SK-N-SH (cell line): ENCODE measurements around the gene CERS6. TPM values are rescaled to one million over a fixed set of nuclear protein-coding genes. Genes with fewer than 3 reads are reported as not detected.

Experiments used
- CTCF ChIA-PET: fragments of 300-600, 350-600 bp; formaldehyde crosslinking; extraction: SDS; loops from one replicate; lab custom pipeline; 2021; lab: Yijun Ruan, JAX
- POLR2A ChIA-PET: fragments of 350-600 bp; sonication (Branson Sonifier 250); formaldehyde crosslinking; extraction: SDS; loops from one replicate; lab custom pipeline; 2020; ENCODE audit warnings: antibody characterized with exemption, inconsistent platforms; lab: Yijun Ruan, JAX
- DNase-seq: peaks from one replicate; pipeline ENCODE4 v3.0.0; 2012
- H2AFZ ChIP-seq: fragments of 200-600 bp; sonication (generic); 2 replicates; pipeline ENCODE4 v1.8.1; 2016; ENCODE audit warnings: antibody characterized with exemption, mild to moderate bottlenecking, low read depth
- H3F3A ChIP-seq: fragments of 200-600 bp; sonication (generic); replicated peaks from 2 replicates; pipeline ENCODE3; 2016; ENCODE audit warnings: antibody characterized with exemption, mild to moderate bottlenecking; ENCODE audit not compliant: insufficient read depth
- H3K27ac ChIP-seq, 2 experiments: fragments of 200-500 bp in 1 of 2; fragments of 200-600 bp in 1 of 2; sonication (Bioruptor generic) in 1 of 2; sonication (generic), shearing (Covaris generic) in 1 of 2; 2 replicates each; pipeline versions ENCODE4 v1.5.1 to v1.6.1; 2014 to 2016; ENCODE audit warnings: low read depth in 2 of 2, inconsistent platforms in 1 of 2, low read length in 1 of 2, mild to moderate bottlenecking in 1 of 2, mixed read lengths in 1 of 2
- H3K27me3 ChIP-seq: fragments of 200-600 bp; sonication (generic), shearing (Covaris generic); 2 replicates; pipeline ENCODE4 v1.6.1; 2016; ENCODE audit warnings: mixed run types; ENCODE audit not compliant: insufficient read depth
- H3K36me3 ChIP-seq, 2 experiments: fragments of 200-500 bp in 1 of 2; fragments of 200-600 bp in 1 of 2; sonication (Bioruptor generic) in 1 of 2; sonication (generic) in 1 of 2; replicated peaks in 1 of 2; 2 replicates each; pipeline versions ENCODE3 to v1.5.1; 2014 to 2016; ENCODE audit warnings: low read length in 1 of 2, mild to moderate bottlenecking in 1 of 2; ENCODE audit not compliant: insufficient read depth in 2 of 2, control insufficient read depth in 1 of 2
- H3K4me1 ChIP-seq, 2 experiments: fragments of 200-500 bp in 1 of 2; fragments of 200-600 bp in 1 of 2; sonication (Bioruptor generic) in 1 of 2; sonication (generic), shearing (Covaris generic) in 1 of 2; 2 replicates each; pipeline versions ENCODE4 v1.5.1 to v1.6.1; 2014 to 2016; ENCODE audit warnings: low read depth in 1 of 2, low read length in 1 of 2, mixed run types in 1 of 2; ENCODE audit not compliant: insufficient read depth in 2 of 2, control insufficient read depth in 1 of 2
- H3K4me2 ChIP-seq: fragments of 200-600 bp; sonication (generic), shearing (Covaris generic); 2 replicates; pipeline ENCODE4 v1.6.1; 2017; ENCODE audit warnings: mixed run types
- H3K4me3 ChIP-seq, 2 experiments: fragments of 200-500 bp in 1 of 2; fragments of 200-600 bp in 1 of 2; sonication (Bioruptor generic) in 1 of 2; sonication (generic), shearing (Covaris generic) in 1 of 2; 2 replicates each; pipeline versions ENCODE4 v1.5.1 to v1.8.1; 2014 to 2016; ENCODE audit warnings: low read depth in 2 of 2, inconsistent platforms in 1 of 2, low read length in 1 of 2, mild to moderate bottlenecking in 1 of 2, mixed read lengths in 1 of 2, moderate library complexity in 1 of 2
- H3K79me2 ChIP-seq: fragments of 200-600 bp; sonication (generic); 2 replicates; pipeline ENCODE4 v1.8.1; 2017; ENCODE audit warnings: mild to moderate bottlenecking; ENCODE audit not compliant: insufficient read depth
- H3K9ac ChIP-seq: fragments of 200-600 bp; sonication (generic); 2 replicates; pipeline ENCODE4 v1.6.1; 2017; ENCODE audit warnings: mixed run types
- H3K9me2 ChIP-seq: fragments of 200-600 bp; sonication (generic); 2 replicates; pipeline ENCODE4 v1.6.1; 2017; ENCODE audit warnings: mixed run types
- H3K9me3 ChIP-seq: fragments of 200-600 bp; sonication (generic); 2 replicates; pipeline ENCODE4 v1.6.1; 2017; ENCODE audit warnings: mixed run types, mild to moderate bottlenecking, moderate library complexity
- H4K20me1 ChIP-seq: fragments of 200-600 bp; sonication (generic); 2 replicates; pipeline ENCODE4 v1.6.1; 2017; ENCODE audit warnings: mild to moderate bottlenecking, mixed run types; ENCODE audit not compliant: insufficient read depth
- FOSL2 ChIP-seq: IDR thresholded peaks from 2 replicates; pipeline ENCODE4 v1.4.0; 2012; ENCODE audit warnings: low read depth, mild to moderate bottlenecking, moderate library complexity, borderline replicate concordance
- FOXM1 ChIP-seq: IDR thresholded peaks from 2 replicates; pipeline ENCODE4 v1.4.0; 2012; ENCODE audit warnings: low read depth, mild to moderate bottlenecking
- GATA2 ChIP-seq: sonication (generic); formaldehyde crosslinking; IDR thresholded peaks from 2 replicates; pipeline ENCODE4 v1.5.0; 2020; ENCODE audit warnings: mild to moderate bottlenecking, missing genetic modification reagents
- JUND ChIP-seq: IDR thresholded peaks from 2 replicates; pipeline ENCODE4 v1.4.0; 2012
- NFIC ChIP-seq: IDR thresholded peaks from 2 replicates; pipeline ENCODE4 v1.4.0; 2012; ENCODE audit warnings: borderline replicate concordance
- RFX5 ChIP-seq: IDR thresholded peaks from 2 replicates; pipeline ENCODE4 v1.6.1; 2012; ENCODE audit warnings: mild to moderate bottlenecking, improper control_type of control experiment, low read length
- RXRA ChIP-seq: IDR thresholded peaks from 2 replicates; pipeline ENCODE4 v1.4.0; 2012; ENCODE audit warnings: low read depth, mild to moderate bottlenecking, borderline replicate concordance
- SIN3A ChIP-seq: IDR thresholded peaks from 2 replicates; pipeline ENCODE4 v1.6.1; 2012; ENCODE audit warnings: low read depth, mild to moderate bottlenecking, low read length, moderate library complexity, borderline replicate concordance
- TEAD4 ChIP-seq: IDR thresholded peaks from 2 replicates; pipeline ENCODE4 v1.4.0; 2012; ENCODE audit warnings: mild to moderate bottlenecking, borderline replicate concordance; ENCODE audit not compliant: insufficient read depth
- YY1 ChIP-seq: IDR thresholded peaks from 2 replicates; pipeline ENCODE4 v1.4.0; 2012; ENCODE audit warnings: low read depth, mild to moderate bottlenecking
- WGBS: methylation state at CpG from one replicate; pipeline ENCODE4 v1.1.6; 2017; ENCODE audit warnings: low lambda C conversion rate; 5-methylcytosine and 5-hydroxymethylcytosine counted together
- polyA plus RNA-seq, 3 experiments: library from polyadenylated mRNA; depleted of rRNA; stranded (reverse); fragments of >200 nt; gene quantifications; 2 replicates each; pipeline ENCODE4 v1.2.3, GENCODE V29; 2012
- TF ChIP-seq, protein P1 (sequence below): fragments of 150-350 bp; IDR thresholded peaks from 2 replicates; pipeline ENCODE4 v1.6.1; 2017; ENCODE audit warnings: antibody characterized with exemption, low read length, low read depth, borderline replicate concordance
- TF ChIP-seq, protein P2 (sequence below): IDR thresholded peaks from 2 replicates; pipeline ENCODE4 v1.6.1; 2012; ENCODE audit warnings: mild to moderate bottlenecking, low read depth, low read length, moderate library complexity
- TF ChIP-seq, protein P3 (sequence below): fragments of 150-350 bp; IDR thresholded peaks from 2 replicates; pipeline ENCODE4 v1.6.1; 2016; ENCODE audit warnings: mild to moderate bottlenecking, low read depth, low read length
- TF ChIP-seq, protein P4 (sequence below): IDR thresholded peaks from 2 replicates; pipeline ENCODE4 v1.4.0; 2012; ENCODE audit warnings: low read depth, borderline replicate concordance
- TF ChIP-seq, protein P5 (sequence below): IDR thresholded peaks from 2 replicates; pipeline ENCODE4 v1.4.0; 2012; ENCODE audit warnings: low read depth, borderline replicate concordance

Gene CERS6
- polyA plus RNA-seq, 1 of the 3 experiments (the other 2 are of a cell fraction), result 1.8 TPM

DNA sequence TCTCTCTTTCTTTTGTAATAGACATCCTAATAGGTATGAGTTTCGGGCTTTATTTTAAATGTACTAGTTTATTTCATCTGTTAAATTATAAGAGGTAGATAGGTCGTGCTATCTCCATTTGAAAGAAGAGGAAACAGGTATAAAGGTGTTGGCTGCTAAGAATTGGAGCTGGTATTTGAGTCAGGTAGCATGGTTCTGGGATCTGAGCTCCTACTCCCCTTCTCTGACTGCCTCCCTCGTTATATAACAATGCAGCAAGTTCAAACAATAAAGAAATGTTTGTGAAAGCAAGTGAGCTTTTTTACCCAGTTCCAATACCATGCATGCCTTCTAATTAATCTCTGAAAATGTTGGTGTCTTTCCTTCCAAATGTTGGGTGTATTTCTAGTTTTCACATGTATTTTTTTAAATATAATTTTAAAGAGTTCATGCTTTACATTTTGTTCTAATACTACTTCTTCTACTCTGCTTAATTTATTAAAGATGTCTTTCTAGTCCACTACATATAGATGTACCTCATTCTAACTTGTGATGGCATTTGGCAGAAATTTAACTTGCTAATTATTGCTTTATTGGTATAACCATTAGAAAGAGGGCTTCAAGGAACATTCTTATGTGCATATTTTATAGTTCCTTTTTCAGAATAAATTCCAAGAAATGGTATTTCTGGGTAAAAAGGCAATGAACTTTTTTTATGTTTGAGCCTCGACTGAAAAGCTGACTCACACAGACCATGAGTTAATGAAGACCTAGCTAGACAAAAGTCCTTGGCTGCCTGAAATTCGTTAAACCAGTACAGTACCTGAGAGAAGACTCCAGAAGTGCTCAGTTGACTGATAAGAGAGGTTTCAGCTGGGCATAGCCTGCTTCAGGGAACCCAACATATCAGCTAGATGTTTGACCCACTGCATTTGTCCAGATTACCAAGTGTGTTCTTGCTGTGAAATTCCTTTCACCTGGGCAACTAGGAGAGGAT lies 133.5 kb downstream of the CERS6 start:
- Histone ChIP-seq H3K9me3 (no peaks in the 10 kb centered on the region), H3K79me2 (no peaks in the 10 kb centered on the region), H3K4me3 (no peak overlapping the region), H3K4me1 (peaks cover 0 to 7% of the 10 kb centered on the region in 2 experiments; a peak in 3 of 4 replicates), H3K9me2 (no peaks in the 10 kb centered on the region), H2AFZ (no peak overlapping the region), H3K27ac (no peak overlapping the region), H3K4me2 (no peak overlapping the region), H3K9ac (no peak overlapping the region), H4K20me1 (no peaks in the 10 kb centered on the region), H3K27me3 (no peaks in the 10 kb centered on the region), H3K36me3 (no peaks in the 10 kb centered on the region), H3F3A (no peaks in the 10 kb centered on the region)
- ChIA-PET POLR2A (no interaction called here), CTCF (interaction anchor here (1.1 kb wide), 2 partner anchors 15 to 242 kb away, joined by 3 to 4 read pairs; no protein-coding TSS in a partner anchor)
- 68% methylated on average over 5 of the region's 5 CpGs for WGBS
- TF ChIP-seq, protein P1, sequence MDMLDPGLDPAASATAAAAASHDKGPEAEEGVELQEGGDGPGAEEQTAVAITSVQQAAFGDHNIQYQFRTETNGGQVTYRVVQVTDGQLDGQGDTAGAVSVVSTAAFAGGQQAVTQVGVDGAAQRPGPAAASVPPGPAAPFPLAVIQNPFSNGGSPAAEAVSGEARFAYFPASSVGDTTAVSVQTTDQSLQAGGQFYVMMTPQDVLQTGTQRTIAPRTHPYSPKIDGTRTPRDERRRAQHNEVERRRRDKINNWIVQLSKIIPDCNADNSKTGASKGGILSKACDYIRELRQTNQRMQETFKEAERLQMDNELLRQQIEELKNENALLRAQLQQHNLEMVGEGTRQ, result no peak
- no peak for TF ChIP-seq RXRA
- TF ChIP-seq, protein P2, sequence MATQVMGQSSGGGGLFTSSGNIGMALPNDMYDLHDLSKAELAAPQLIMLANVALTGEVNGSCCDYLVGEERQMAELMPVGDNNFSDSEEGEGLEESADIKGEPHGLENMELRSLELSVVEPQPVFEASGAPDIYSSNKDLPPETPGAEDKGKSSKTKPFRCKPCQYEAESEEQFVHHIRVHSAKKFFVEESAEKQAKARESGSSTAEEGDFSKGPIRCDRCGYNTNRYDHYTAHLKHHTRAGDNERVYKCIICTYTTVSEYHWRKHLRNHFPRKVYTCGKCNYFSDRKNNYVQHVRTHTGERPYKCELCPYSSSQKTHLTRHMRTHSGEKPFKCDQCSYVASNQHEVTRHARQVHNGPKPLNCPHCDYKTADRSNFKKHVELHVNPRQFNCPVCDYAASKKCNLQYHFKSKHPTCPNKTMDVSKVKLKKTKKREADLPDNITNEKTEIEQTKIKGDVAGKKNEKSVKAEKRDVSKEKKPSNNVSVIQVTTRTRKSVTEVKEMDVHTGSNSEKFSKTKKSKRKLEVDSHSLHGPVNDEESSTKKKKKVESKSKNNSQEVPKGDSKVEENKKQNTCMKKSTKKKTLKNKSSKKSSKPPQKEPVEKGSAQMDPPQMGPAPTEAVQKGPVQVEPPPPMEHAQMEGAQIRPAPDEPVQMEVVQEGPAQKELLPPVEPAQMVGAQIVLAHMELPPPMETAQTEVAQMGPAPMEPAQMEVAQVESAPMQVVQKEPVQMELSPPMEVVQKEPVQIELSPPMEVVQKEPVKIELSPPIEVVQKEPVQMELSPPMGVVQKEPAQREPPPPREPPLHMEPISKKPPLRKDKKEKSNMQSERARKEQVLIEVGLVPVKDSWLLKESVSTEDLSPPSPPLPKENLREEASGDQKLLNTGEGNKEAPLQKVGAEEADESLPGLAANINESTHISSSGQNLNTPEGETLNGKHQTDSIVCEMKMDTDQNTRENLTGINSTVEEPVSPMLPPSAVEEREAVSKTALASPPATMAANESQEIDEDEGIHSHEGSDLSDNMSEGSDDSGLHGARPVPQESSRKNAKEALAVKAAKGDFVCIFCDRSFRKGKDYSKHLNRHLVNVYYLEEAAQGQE, result no peak
- TF ChIP-seq NFIC, result no peak
- TF ChIP-seq, protein P3, sequence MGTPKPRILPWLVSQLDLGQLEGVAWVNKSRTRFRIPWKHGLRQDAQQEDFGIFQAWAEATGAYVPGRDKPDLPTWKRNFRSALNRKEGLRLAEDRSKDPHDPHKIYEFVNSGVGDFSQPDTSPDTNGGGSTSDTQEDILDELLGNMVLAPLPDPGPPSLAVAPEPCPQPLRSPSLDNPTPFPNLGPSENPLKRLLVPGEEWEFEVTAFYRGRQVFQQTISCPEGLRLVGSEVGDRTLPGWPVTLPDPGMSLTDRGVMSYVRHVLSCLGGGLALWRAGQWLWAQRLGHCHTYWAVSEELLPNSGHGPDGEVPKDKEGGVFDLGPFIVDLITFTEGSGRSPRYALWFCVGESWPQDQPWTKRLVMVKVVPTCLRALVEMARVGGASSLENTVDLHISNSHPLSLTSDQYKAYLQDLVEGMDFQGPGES, result no peak
- no peak for TF ChIP-seq FOSL2
- no peak for DNase-seq

DNA sequence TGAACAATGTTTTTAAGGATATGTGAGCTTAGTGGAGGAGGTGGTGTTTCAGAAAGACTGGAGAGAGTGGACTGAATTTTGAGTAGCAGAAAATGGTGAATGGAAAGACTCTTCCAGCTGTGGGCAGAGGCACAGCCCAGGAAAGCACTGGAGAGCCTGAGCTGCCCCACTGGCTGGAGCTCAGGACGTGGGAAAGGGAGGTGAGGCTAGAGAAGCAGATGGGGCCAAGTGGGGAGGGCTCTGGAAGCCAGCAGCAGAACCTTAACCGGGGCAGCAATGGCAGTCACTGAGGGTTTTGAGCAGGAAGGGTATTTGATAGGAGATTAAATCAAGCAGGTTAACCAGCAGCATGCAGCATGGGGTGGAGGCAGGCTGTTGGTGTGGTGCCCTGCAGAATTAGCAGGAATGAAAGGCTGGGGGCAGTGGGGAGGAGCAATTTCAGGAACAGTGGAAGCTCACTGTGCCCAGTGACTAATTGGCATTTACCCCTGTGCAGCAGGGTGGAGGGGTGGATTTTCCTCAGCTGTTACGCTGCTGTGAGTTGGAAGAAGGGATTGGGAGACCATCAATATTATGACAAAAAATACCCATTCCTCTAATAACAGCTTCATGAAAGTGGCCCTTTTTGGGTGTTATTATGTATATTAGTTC lies 136.2 kb downstream of the CERS6 start:
- no peaks in the 10 kb centered on the region for H4K20me1 ChIP-seq
- DNase-seq, result no peak
- no peak overlapping the region for H2AFZ ChIP-seq
- CTCF ChIA-PET, result interaction anchor here (2.1 kb wide), 1 partner anchor 246 kb away, joined by 5 read pairs; no protein-coding TSS in a partner anchor
- no peak overlapping the region for H3K9ac ChIP-seq
- POLR2A ChIA-PET, result no interaction called here
- no peaks in the 10 kb centered on the region for H3K27me3 ChIP-seq
- H3K79me2 ChIP-seq, result no peaks in the 10 kb centered on the region
- peaks cover 0 to 4% of the 10 kb centered on the region in 2 experiments; a peak in 1 of 4 replicates for H3K4me1 ChIP-seq
- TF ChIP-seq TEAD4 (no peak), YY1 (no peak), GATA2 (no peak), JUND (no peak), RFX5 (no peak), SIN3A (no peak), FOXM1 (no peak)
- TF ChIP-seq, protein P4, sequence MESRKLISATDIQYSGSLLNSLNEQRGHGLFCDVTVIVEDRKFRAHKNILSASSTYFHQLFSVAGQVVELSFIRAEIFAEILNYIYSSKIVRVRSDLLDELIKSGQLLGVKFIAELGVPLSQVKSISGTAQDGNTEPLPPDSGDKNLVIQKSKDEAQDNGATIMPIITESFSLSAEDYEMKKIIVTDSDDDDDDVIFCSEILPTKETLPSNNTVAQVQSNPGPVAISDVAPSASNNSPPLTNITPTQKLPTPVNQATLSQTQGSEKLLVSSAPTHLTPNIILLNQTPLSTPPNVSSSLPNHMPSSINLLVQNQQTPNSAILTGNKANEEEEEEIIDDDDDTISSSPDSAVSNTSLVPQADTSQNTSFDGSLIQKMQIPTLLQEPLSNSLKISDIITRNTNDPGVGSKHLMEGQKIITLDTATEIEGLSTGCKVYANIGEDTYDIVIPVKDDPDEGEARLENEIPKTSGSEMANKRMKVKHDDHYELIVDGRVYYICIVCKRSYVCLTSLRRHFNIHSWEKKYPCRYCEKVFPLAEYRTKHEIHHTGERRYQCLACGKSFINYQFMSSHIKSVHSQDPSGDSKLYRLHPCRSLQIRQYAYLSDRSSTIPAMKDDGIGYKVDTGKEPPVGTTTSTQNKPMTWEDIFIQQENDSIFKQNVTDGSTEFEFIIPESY, result no peak
- TF ChIP-seq, protein P5, sequence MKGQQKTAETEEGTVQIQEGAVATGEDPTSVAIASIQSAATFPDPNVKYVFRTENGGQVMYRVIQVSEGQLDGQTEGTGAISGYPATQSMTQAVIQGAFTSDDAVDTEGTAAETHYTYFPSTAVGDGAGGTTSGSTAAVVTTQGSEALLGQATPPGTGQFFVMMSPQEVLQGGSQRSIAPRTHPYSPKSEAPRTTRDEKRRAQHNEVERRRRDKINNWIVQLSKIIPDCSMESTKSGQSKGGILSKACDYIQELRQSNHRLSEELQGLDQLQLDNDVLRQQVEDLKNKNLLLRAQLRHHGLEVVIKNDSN, result no peak
- no peak overlapping the region for H3K27ac ChIP-seq
- no peaks in the 10 kb centered on the region for H3K36me3 ChIP-seq
- no peaks in the 10 kb centered on the region for H3K9me2 ChIP-seq
- H3K4me2 ChIP-seq, result no peak overlapping the region
- no peaks in the 10 kb centered on the region for H3K9me3 ChIP-seq
- H3F3A ChIP-seq, result no peaks in the 10 kb centered on the region
- no peak overlapping the region for H3K4me3 ChIP-seq
- WGBS, result 90% methylated on average over 3 of the region's 3 CpGs
